Right lobe of liver (tissue), 4 donors: ENCODE results near the gene LENEP.

Experiments
- CTCF ChIP-seq, 4 donors: fragments of 200-600 bp in 3 of 4; fragments of 450-650 bp in 1 of 4; IDR thresholded peaks; one replicate each; pipeline versions ENCODE4 v1.5.1 to v1.8.0; 2016 to 2022; ENCODE audit warnings: antibody characterized with exemption in 4 of 4, mild to moderate bottlenecking in 2 of 4
- POLR2A ChIP-seq: fragments of 450-650 bp; IDR thresholded peaks from one replicate; pipeline ENCODE4 v1.6.1; 2017; ENCODE audit warnings: antibody characterized with exemption, mild to moderate bottlenecking
- donor health status: DM: no; HTN: no; CAD: no.
- donor health status: DM: no; HTN: no; CAD: no.
- donor health status: DM: no; HTN: yes; CAD: no.

GRCh38 chr1:154994269-154994587, 842 bp downstream of the LENEP start:
- TF ChIP-seq CTCF (IDR thresholded peaks at IDR 0.05) (no peak), POLR2A (no peak)
